GM19328 (cell line): ENCODE data around the gene LRRC15.

Source experiments
- ATAC-seq: cut with Tn5 transposase; IDR thresholded peaks from one replicate; pipeline ENCODE4 v1.9.1; 2021; ENCODE audit warnings: mild to moderate bottlenecking, moderate library complexity; ENCODE audit not compliant: unreplicated experiment

The LRRC15 gene

GRCh38 chr3:194386066-194386465 is 16.5 kb upstream of the LRRC15 start:
- no peak for ATAC-seq

DNA sequence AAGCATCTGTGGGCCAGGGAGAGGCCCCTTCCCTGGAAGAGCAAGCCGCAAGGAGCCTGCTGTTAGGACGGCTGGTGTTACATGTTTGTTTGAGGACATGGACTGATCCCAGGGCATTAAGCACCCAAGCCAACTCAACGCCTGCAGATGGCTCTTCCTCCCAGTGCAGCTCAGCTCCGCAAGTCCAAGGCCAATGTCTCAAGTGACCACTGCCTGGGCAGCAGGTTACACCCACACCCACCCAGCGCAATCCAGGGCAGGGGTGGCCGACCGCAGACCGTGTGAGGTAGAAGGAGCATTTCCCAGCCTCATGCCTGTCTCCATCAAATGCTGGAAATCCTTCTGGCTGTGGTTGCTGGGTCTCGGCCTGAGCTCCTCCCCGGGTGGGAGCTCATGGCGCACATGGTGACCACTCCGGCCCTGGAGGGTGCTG is 15.0 kb upstream of the LRRC15 start:
- no peak for ATAC-seq

- no peak for ATAC-seq
Observed at GRCh38 chr3:194384156-194384555, 14.6 kb upstream of the LRRC15 start.

DNA sequence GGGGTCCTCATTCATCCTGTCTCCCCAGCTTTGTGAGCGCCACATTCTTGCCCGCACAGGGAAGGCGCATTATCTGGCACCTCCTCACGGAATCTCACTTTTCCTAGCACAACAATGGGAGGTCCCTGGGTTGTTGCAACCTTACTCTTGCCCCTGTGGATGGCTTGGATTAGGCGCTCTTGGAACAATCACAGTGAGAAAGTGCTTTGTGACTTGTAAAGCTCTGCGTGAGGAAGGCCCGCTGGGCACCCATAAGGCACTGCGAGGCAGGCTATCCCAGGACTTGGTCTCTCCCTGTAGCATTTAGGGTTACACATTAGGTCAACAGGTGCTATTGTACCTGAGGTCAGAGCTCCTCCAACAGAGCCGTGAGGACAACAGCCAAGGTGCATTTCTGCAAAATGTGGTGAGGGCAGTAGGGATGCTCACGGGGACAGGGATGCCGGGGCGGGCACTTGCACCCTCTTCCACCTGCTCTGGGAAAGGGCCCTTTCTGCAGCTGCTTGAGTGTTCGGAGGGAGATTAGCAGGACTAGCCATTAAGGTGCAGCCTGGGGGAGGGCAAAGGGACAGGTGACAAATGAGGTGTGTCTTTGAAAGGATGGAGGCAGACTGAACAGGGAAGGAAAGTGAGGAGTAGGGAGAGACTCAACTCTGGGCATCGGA is 13.9 kb upstream of the LRRC15 start:
- ATAC-seq = no peak

GRCh38 chr3:194382892-194383223 is 13.3 kb upstream of the LRRC15 start:
- no peak for ATAC-seq

DNA sequence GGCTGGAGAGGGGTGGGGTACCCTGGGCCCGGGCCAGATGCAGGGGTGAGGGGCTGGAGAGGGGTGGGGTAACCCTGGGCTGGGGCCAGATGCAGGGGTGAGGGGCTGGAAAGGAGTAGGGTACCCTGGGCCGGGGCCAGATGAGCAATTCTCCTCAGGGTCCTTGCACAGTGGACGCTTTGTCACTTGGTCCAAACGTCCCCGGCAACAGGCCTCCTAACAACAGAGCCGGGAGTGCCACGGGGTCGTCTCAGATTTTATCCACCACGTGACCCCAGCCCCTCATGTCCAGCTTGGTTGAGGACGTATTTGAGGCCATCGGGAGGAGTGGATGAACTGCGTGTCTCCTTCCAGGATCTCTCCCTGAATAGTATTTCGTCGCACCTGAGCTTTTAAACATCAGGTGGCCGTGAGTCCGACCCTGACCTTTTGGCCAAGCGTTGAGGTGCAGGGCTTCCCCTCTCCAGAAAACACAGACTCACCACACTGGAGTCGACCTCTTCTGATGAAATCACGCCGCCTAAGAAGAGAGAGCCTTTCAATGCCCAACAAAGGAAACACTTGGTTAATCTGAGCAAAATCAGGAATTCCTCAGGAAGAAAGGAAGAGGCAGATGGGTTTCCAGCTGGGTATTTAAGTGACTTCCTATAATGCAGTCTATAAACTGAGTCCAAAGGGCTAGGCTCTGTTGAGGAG is 12.8 kb upstream of the LRRC15 start:
- no peak for ATAC-seq

DNA sequence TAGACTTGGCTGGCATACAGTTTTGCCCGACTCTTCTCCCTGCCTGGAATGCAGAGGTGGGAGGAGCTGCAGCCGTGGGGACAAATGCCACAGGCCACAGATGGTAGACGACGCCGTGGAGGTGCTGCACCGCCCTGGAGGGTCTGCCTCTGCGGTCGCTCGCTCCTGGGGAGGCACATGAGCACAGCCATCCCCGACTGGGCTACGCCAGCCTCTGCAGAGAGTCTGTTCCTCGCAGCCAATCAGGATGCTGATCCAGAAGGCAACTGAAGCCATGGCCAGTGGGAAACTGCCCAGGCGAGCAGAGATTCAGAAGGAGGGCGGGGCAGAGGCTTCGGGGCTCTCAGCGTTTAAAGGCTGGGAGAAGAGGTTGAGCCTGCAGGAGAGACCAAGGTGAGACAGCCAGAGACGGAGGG is 11.9 kb upstream of the LRRC15 start:
- ATAC-seq = no peak

- no peak for ATAC-seq
Observed at GRCh38 chr3:194380326-194380725, 10.8 kb upstream of the LRRC15 start.

GRCh38 chr3:194379651-194380050 is 10.1 kb upstream of the LRRC15 start:
- no peak for ATAC-seq

GRCh38 chr3:194379231-194379630 is 9.7 kb upstream of the LRRC15 start:
- ATAC-seq = no peak

- no peak for ATAC-seq
Observed at GRCh38 chr3:194377708-194378107, 8.2 kb upstream of the LRRC15 start.

GRCh38 chr3:194376241-194376560 is 6.7 kb upstream of the LRRC15 start:
- ATAC-seq = no peak

DNA sequence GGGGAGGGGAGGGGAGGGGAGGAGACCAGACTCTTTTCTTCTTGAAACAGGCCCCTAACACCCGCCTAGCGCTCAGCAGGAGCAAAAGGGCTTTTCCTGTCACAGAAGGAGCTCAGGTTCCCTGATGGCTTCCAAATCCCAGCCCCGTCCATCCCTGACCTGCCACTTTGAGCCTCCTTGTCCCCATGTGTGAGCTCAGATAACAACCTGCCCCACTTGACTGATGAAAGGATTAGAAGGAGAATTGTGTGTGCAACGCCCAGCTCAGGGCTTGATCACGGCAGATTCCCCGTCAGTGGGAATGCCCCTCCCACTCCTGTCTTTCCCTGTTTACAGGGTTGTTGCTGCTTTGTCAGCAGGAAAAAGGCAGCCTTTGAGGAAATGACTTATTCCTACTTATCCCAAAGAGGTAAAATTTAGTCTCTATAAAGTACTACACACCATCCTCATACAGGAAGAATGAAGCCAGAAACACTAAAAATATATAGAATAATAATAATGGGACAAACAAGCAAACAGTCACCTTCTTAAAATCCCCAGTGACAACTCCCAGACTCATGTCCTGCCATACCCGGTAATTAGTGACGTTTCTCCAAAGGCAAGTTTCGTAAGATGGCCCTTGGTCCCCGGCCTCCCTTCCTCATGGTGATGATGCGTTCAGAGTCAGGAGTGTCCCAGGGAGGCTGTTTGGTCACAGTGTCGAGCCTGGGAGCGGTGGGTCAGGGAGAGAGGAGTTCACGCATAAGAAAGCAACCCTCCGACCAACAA is 6.1 kb upstream of the LRRC15 start:
- ATAC-seq = no peak

DNA sequence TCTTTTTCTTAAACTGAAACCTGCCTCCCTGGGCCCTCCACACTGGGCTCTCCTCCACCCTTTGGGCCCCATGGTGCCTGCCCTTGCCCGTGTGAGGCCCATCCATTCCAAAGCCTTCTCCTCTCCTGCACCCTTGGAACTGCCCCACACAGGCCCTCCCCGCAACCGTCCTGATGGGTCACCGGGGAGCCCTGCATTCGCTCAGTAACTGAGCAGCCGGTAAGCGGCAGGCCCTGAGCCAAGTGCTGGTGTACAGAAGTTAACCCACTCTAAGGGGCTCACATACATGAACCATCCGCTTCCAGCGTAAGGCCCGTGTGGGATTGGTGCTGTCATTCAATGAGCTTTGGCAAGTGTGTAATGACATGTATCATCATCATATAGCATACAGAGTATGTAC is 5.4 kb upstream of the LRRC15 start:
- ATAC-seq = no peak

DNA sequence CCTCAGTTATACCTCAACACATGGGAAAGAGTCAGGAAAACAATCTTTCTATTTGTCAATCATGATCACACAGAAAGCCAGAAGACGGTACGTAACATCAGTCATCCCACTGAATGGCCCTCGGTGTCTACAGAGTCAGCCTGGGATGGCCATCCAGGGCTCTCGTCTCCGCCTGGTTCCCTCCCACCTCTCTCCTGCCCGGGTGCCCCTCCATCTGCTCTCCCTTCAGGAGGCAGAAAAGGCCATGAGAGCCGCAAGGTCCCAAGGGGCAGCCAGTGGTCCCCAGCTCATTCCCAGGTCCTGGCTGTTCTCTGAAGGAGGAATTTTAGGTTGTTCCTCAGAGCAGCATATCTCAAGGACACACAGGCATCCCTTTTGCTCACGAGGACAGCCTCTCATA is 4.4 kb upstream of the LRRC15 start:
- no peak for ATAC-seq

- no peak for ATAC-seq
Observed at GRCh38 chr3:194373028-194373427, 3.5 kb upstream of the LRRC15 start.

DNA sequence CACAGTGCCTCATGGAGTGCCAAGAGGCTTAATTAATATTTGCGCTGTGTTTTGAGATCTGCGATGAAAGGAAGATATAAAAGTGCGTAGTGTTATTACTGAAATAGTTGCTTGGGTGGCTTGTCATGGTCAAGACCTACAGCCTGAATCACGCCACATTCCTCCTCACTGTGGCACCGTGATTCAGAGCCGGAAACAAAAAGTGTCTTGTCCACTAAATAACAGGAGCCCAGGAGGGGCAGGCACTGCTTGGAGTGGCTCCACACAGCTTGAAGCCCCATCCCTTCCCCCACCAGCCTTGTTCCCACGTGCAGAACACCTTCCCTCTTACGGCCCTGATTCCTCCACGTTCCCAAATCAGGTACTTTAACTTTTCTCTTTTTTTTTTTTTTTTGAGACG is 1.2 kb upstream of the LRRC15 start:
- no peak for ATAC-seq

DNA sequence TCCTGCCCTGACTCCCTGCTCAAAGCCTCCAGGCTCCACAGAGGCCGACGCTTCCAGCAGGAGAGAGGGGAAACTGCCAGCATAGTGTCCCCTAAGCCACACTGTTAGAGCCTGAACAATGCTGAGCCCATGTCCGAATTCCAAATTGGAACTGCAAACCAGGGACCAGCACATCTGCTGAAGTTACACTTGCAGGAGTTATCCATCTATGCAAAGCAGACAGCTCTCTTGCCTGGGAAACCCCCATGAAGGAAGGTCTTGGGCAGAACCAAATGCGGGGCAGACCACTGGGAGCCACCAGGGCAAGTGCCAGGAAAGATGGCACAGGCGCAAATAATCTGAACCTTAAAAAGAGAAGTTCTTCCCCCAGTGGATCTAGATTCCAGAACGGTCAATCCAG is 625 bp downstream of the LRRC15 start:
- no peak for ATAC-seq

DNA sequence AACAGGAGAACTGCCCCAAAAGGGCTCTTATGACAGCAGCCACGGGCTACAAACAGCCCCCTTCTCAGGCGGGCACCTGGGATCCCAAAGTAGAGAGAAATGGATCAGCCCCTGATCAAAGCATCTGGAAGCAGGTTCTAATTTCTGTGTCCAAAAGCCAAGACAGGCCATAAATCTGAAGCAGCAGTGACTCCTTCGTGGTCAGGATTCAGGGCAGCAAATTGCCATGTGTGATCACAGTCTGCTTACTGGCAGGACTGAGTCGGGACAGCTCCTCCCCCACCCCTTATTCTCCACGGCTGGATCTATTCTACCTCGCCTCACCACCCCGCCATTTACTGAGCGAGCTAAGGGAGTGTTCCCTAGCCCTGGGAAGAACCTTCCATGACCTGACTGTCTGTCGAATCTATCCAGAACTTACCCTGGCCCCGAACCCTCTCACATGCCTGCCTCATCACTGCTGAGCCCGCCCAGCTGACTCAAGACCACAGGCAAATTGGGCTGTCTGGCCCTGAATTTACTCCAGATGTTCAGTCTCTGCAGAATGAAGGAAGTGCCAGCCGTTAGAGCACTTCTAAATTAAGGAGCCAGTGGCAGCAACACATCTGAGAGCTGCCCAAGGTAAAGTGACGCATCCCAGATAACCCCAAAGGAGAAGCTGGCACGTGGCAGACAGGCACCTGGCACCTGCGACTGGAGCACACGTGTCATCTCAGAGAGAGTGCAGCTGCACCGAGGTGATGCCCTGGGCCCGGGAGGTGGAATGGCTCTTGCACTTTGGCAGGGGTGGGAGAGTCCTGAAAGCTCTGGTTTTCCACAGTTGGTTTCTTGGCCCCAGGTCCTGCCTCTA is 1.3 kb downstream of the LRRC15 start:
- ATAC-seq = no peak

DNA sequence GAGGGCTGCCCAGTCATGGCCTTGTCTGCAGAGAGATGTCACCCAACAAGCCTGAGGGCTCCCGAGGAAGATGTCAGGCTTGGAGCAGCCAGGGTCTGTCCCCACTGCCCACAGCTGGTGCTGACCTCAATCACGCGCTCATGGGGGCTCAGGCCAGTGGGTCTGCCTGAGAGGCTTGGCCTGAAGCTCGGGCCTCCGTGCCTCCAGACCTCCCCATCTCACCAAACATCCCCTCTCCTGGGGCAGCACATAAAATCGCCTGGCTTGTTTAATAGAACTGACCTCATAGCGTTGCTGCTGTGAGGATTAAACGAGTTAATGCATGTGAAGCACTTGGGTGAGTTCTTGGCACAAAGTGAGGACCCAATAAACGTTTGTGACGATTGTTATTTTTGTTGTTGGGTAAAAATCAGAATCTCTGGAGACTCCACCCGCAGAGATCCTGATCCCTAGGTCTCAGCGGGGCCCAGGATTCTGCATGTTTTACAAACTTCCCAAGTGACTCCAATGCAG is 3.5 kb downstream of the LRRC15 start:
- no peak for ATAC-seq

DNA sequence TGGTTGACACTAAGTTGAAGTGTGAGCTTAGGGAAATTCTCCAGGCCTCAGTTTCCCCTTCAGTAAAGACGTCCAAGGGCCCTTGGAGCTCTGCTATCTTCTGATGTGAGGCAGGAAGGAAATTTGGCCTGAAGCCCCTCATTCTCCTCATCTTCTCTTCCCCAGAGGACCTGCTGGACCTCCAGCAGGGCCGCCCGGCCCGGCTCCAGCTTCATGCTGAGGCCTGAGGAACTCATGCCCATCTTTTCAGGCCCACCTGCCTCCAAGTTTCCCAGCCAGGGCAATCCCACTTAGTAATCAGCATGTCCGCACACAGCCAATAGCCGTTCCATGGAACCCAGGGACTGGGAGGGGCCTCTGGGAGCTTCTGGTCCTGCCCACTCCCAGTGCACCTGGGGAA is 4.0 kb downstream of the LRRC15 start:
- ATAC-seq = no peak
